BJ (cell line): Measurements from ENCODE around the gene MRFAP1. TPM values are rescaled to one million over a fixed set of nuclear protein-coding genes. Genes with fewer than 3 reads are reported as not detected.

Source experiments
- CTCF ChIA-PET: fragments of 350-600 bp; formaldehyde crosslinking; extraction: SDS; loops from one replicate; lab custom pipeline; 2021; ENCODE audit warnings: antibody characterized with exemption, inconsistent platforms; lab: Yijun Ruan, JAX
- POLR2A ChIA-PET: fragments of 300-600 bp; sonication (Branson Sonifier 250); formaldehyde crosslinking; extraction: SDS; loops from one replicate; lab custom pipeline; 2021; ENCODE audit warnings: antibody characterized with exemption; lab: Charles Lee
- DNase-seq: peaks from one replicate; pipeline ENCODE4 v3.0.0-alpha.2; 2011; ENCODE audit warnings: low read depth
- H3K27me3 ChIP-seq: 2 replicates; pipeline ENCODE4 v1.6.0; 2011; ENCODE audit warnings: low read length; ENCODE audit not compliant: control insufficient read depth, insufficient read depth
- H3K36me3 ChIP-seq: 2 replicates; pipeline ENCODE4 v1.5.1; 2011; ENCODE audit warnings: low read length; ENCODE audit not compliant: control insufficient read depth, insufficient read depth
- H3K4me3 ChIP-seq: 2 replicates; pipeline ENCODE4 v1.5.1; 2011; ENCODE audit warnings: low read depth, mild to moderate bottlenecking, control low read depth, low read length
- polyA plus RNA-seq: library from polyadenylated mRNA; depleted of rRNA; stranded (reverse); fragments of >200 nt; gene quantifications from 2 replicates; pipeline ENCODE4 v1.2.3, GENCODE V29; 2011
- TF ChIP-seq, protein P1 (sequence below): IDR thresholded peaks from 2 replicates; pipeline ENCODE4 v1.5.1; 2011; ENCODE audit warnings: low read depth, mild to moderate bottlenecking, control low read depth, inconsistent platforms, low read length, moderate library complexity; ENCODE audit not compliant: insufficient read depth

MRFAP1 gene
- polyA plus RNA-seq, 1 experiment: 225 TPM

DNA sequence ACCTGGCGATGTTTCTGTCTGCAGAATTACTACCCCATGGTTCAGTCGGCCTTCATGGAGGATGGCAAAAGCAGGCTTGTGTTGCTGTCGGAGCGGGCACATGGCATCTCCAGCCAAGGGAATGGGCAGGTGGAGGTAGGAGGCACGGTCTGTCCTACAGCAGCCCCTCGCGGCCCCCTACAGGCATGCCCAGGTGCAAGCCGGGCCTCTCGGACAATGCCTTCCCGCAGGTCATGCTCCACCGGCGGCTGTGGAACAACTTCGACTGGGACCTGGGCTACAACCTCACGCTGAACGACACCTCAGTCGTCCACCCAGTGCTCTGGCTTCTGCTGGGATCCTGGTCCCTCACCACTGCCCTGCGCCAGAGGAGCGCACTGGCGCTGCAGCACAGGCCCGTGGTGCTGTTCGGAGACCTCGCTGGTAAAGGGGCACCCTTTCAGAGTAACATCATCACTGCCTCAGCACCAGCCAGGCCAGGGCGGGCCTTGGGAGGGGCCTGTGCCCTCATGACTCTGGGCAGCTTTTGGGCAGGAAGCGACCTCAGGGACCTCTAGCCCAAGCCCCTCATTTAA, 29.5 kb upstream of the MRFAP1 start:
- no peak for DNase-seq
- peaks cover 31% of the 10 kb centered on the region for H3K36me3 ChIP-seq
- TF ChIP-seq, protein P1, sequence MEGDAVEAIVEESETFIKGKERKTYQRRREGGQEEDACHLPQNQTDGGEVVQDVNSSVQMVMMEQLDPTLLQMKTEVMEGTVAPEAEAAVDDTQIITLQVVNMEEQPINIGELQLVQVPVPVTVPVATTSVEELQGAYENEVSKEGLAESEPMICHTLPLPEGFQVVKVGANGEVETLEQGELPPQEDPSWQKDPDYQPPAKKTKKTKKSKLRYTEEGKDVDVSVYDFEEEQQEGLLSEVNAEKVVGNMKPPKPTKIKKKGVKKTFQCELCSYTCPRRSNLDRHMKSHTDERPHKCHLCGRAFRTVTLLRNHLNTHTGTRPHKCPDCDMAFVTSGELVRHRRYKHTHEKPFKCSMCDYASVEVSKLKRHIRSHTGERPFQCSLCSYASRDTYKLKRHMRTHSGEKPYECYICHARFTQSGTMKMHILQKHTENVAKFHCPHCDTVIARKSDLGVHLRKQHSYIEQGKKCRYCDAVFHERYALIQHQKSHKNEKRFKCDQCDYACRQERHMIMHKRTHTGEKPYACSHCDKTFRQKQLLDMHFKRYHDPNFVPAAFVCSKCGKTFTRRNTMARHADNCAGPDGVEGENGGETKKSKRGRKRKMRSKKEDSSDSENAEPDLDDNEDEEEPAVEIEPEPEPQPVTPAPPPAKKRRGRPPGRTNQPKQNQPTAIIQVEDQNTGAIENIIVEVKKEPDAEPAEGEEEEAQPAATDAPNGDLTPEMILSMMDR: no peak
- no peak overlapping the region for H3K4me3 ChIP-seq
- ChIA-PET POLR2A (no interaction called here), CTCF (no interaction called here)
- H3K27me3 ChIP-seq: no peaks in the 10 kb centered on the region

DNA sequence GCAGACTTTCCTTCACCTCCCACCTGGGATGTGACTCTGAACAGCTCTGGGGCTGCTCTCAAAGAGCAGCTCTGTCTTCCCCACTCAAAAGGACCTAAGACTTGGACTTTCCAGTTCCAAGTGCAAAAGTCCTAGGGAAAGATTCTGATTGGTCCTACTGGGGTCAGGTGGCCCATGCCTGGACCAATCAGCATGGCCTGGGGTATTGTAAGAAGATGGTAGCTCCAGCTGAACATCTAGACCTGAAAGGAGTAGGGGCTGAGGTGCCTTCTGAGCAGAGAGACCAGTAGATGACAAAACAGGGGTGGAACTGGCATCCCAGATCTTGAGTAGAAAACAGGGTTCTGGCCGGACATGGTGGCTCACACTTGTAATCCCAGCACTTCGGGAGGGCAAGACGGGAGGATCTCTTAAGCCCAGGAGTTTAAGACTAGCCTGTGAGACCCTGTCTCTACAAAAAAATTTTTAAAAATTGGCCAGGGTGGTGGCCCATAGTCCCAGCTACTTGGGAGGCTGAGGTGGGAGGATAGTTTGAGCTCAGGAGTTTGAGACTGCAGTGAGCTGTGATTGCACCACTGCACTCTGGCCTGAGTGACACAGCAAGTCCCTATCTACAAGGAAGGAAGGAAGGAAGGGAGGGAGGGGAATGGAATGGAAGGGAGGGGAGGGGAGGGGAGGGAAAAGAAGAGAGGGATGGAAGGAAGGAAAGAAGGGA, 27.4 kb upstream of the MRFAP1 start:
- POLR2A ChIA-PET: interaction anchor here (0.7 kb wide), 1 partner anchor 57 kb away, joined by 3 read pairs; no protein-coding TSS in a partner anchor

DNA sequence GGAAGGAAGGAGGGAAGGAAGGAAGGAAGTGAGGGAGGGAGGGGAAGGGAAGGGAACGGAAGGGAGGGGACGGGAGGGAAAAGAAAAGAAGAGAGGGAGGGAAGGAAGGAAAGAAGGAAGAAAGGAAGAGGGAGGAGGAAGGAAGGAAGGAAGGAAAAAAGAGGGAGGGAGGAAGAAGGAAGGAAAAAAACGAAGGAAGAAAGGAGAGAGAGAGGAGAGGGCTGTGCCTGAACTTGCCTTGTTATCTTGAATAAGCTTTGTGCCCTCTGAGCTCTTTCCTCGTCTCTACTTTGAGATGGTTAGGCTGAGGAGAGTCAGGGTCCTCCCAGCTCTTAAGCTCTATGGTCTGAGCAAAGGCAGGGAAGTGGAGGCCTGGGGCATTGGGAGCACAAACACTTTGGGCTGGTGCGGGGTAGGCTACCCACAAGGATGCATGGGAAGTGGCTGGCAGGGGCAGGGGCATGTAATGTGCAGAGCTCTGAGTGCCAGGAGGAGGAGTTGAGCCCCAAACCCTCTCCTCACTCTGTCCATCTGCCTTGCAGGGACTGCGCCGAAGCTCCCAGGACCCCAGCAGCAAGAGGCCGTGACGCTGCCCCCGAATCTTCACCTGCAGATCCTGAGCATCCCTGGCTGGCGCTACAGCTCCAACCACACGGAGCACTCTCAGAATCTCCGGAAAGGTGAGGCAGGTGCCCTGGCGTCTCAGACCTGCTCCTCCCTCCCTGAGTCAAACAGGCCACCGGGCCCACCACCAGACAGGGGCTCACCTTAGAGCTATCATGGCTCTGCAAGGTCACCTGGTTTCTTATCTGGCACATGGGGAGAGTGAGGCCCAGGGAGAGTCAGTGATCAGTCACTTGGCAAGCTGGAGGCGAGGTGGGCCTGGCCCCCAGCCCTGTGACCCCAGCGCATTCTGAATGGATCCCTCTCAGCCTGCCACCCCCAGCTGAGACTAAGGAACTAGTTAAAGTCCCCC, 26.5 kb upstream of the MRFAP1 start:
- Histone ChIP-seq H3K27me3 (no peaks in the 10 kb centered on the region), H3K36me3 (peaks cover 34% of the 10 kb centered on the region), H3K4me3 (no peak overlapping the region)
- ChIA-PET CTCF (no interaction called here), POLR2A (interaction anchor here (0.7 kb wide), 1 partner anchor 57 kb away, joined by 3 read pairs; no protein-coding TSS in a partner anchor)
- TF ChIP-seq, protein P1: no peak
- no peak for DNase-seq

More for the DNA sequence above, 27.4 kb upstream of the MRFAP1 start:
- CTCF ChIA-PET: no interaction called here
- H3K36me3 ChIP-seq: peaks cover 35% of the 10 kb centered on the region
- no peak for DNase-seq
- TF ChIP-seq, protein P1: no peak
- H3K27me3 ChIP-seq: no peaks in the 10 kb centered on the region
- H3K4me3 ChIP-seq: no peak overlapping the region

DNA sequence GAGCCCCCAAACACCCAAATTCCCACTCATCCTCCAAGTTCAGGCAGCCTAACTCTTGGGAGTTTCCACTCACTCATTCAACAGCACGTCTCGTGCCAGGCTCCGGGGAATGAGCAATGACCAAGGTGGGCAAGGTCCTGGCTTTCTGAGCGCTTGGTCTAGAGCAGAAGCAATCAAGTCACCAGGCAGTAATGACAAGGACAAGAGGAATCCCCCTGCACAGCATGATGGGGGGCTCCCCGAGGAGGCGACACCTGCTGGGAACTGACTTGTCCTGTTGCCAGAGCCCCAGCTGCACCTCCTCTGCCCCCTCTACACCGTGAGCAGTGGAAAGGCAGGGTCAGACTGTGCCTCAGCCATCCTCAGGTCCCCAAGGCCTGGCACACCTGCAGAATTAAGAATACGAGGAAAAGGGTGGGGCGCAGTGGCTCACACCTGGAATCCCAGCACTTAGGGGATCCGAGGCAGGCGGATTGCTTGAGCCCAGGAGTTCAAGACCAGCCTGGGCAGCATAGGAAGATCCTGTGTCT, 25.7 kb upstream of the MRFAP1 start:
- TF ChIP-seq, protein P1: no peak
- POLR2A ChIA-PET: no interaction called here
- peaks cover 33% of the 10 kb centered on the region for H3K36me3 ChIP-seq

More for the DNA sequence above, 25.7 kb upstream of the MRFAP1 start:
- no peak overlapping the region for H3K4me3 ChIP-seq
- H3K27me3 ChIP-seq: no peaks in the 10 kb centered on the region
- CTCF ChIA-PET: no interaction called here
- DNase-seq: no peak
